Measurements from ENCODE around the gene ACTG1. TPM values are rescaled to one million over a fixed set of nuclear protein-coding genes. Genes with fewer than 3 reads are reported as not detected.

The ACTG1 gene
- 6,622 TPM for total RNA-seq

GRCh38 chr17:81512562-81513371 is at the start of gene ACTG1:
TSS of gene ACTG1 (minus strand) at chr17:81512799. CDS start at chr17:81512354, 445 bp downstream.

GRCh38 chr17:81552244-81553017 is 39.8 kb upstream of the ACTG1 start, which contains the start of gene FAAP100:
TSS of gene FAAP100 (minus strand) at chr17:81552353. CDS start at chr17:81552330, 23 bp downstream.

GRCh38 chr17:81527591-81528383 is 15.2 kb upstream of the ACTG1 start, which contains the start of gene FSCN2:
TSS of gene FSCN2 (plus strand) at chr17:81528377. CDS start at chr17:81528532, 155 bp downstream.

Other genes starting within 250 kb of the ACTG1 start
- 21.9 TPM for gene SLC38A10, start 217.5 kb downstream of the ACTG1 start, total RNA-seq
- gene BAHCC1, start 117.3 kb downstream of the ACTG1 start, total RNA-seq = 10.6 TPM
- gene FSCN2, start 15.6 kb upstream of the ACTG1 start, total RNA-seq = 1.4 TPM
- 36.9 TPM for gene FAAP100, start 39.6 kb upstream of the ACTG1 start, total RNA-seq
- gene NPLOC4, start 124.3 kb upstream of the ACTG1 start, total RNA-seq = 48.0 TPM
- gene TSPAN10, start 124.4 kb upstream of the ACTG1 start, total RNA-seq = 0.23 TPM
- not detected for gene PDE6G, start 143.7 kb upstream of the ACTG1 start, total RNA-seq
- gene OXLD1, start 153.8 kb upstream of the ACTG1 start, total RNA-seq = 9.9 TPM
- gene CCDC137, start 153.9 kb upstream of the ACTG1 start, total RNA-seq = 7.6 TPM
- 43.1 TPM for gene ARL16, start 171.0 kb upstream of the ACTG1 start, total RNA-seq
- gene HGS, start 171.2 kb upstream of the ACTG1 start, total RNA-seq = 47.1 TPM
- gene MRPL12, start 190.6 kb upstream of the ACTG1 start, total RNA-seq = 8.5 TPM
- 13.6 TPM for gene SLC25A10, start 199.5 kb upstream of the ACTG1 start, total RNA-seq

All from diencephalon (tissue), 1 donor.